ENCODE data around the gene BRI3BP. TPM values are rescaled to one million over a fixed set of nuclear protein-coding genes. Genes with fewer than 3 reads are reported as not detected.

Gene BRI3BP
- total and polyA plus RNA-seq, 2 experiments from 2014 or later, result 6.1 to 14.6 TPM

DNA sequence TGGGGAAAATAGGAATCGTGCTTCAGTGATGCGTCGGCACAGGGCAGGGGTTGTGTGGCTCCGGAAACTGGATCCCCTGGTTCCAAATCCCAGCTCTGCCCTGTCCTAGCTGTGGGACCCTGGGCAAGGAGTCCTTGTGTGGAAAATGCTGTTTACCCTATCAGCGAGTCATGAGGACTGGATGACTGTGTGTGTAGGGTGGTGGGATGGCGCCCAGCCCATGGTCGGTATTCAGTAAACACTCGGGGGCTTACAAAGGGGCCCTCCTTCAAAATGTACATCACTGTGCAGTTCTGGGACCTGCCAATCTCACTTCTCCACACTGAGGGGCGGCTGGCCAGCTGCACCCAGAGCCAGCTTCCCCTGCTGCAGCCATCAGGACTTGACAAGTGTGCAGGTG is 24.4 kb downstream of the BRI3BP start:
- H3K36me3 ChIP-seq (replicated peaks; ENCODE audit: insufficient read depth, low read depth), result no peaks in the 10 kb centered on the region
- DNase-seq (ENCODE audit: low spot score), result no peak
- 94% methylated on average over 9 of the region's 9 CpGs for WGBS (ENCODE audit: low lambda C conversion rate, missing lambda C conversion rate)
- H3K4me3 ChIP-seq, result no peak overlapping the region
- no peaks in the 10 kb centered on the region for H3K9me3 ChIP-seq (ENCODE audit: low read depth)
- no peak overlapping the region for H3K27ac ChIP-seq
- H3K27me3 ChIP-seq, result no peaks in the 10 kb centered on the region
- no peak overlapping the region for H3K4me2 ChIP-seq
- no peaks in the 10 kb centered on the region for H3K4me1 ChIP-seq (ENCODE audit: insufficient read depth)
- H4K20me1 ChIP-seq (ENCODE audit: insufficient read depth, poor library complexity, severe bottlenecking), result no peaks in the 10 kb centered on the region
- no peaks in the 10 kb centered on the region for H3K79me2 ChIP-seq
- H2AFZ ChIP-seq, result no peak overlapping the region
- TF ChIP-seq EZH2phosphoT487 (IDR thresholded peaks at IDR 0.05; ENCODE audit: low read depth, severe bottlenecking, unreplicated experiment), result no peak
- TF ChIP-seq, protein P1, sequence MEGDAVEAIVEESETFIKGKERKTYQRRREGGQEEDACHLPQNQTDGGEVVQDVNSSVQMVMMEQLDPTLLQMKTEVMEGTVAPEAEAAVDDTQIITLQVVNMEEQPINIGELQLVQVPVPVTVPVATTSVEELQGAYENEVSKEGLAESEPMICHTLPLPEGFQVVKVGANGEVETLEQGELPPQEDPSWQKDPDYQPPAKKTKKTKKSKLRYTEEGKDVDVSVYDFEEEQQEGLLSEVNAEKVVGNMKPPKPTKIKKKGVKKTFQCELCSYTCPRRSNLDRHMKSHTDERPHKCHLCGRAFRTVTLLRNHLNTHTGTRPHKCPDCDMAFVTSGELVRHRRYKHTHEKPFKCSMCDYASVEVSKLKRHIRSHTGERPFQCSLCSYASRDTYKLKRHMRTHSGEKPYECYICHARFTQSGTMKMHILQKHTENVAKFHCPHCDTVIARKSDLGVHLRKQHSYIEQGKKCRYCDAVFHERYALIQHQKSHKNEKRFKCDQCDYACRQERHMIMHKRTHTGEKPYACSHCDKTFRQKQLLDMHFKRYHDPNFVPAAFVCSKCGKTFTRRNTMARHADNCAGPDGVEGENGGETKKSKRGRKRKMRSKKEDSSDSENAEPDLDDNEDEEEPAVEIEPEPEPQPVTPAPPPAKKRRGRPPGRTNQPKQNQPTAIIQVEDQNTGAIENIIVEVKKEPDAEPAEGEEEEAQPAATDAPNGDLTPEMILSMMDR (IDR thresholded peaks at IDR 0.05; ENCODE audit: poor library complexity), result no peak
- no peaks in the 10 kb centered on the region for H3K9me2 ChIP-seq (replicated peaks; ENCODE audit: insufficient read depth)

DNA sequence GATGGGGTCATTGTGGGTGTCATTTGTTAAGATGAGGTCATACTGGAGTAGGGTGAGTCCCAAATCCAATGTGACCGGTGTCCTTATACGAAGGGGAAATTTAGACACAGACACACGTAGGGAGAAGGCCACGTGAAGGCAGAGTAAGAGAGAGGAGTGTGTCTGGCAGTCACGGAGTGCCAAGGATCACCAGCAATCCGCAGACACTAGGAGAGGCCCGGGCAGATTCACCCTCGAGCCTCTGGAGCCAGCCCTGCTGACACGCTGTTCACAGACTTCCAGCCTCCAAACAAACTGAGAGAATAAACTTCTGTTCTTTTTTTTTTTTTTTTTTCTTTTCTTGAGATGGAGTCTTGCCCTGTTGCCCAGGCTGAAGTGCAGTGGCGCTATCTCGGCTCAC is 24.9 kb downstream of the BRI3BP start:
- Histone ChIP-seq H3K79me2 (no peaks in the 10 kb centered on the region), H3K27ac (no peak overlapping the region), H3K9me3 (ENCODE audit: low read depth) (no peaks in the 10 kb centered on the region), H3K9me2 (replicated peaks; ENCODE audit: insufficient read depth) (no peaks in the 10 kb centered on the region), H4K20me1 (ENCODE audit: insufficient read depth, poor library complexity, severe bottlenecking) (no peaks in the 10 kb centered on the region), H3K4me1 (ENCODE audit: insufficient read depth) (no peaks in the 10 kb centered on the region), H2AFZ (no peak overlapping the region), H3K4me2 (no peak overlapping the region), H3K36me3 (replicated peaks; ENCODE audit: insufficient read depth, low read depth) (no peaks in the 10 kb centered on the region), H3K27me3 (no peaks in the 10 kb centered on the region), H3K4me3 (no peak overlapping the region)
- DNase-seq (ENCODE audit: low spot score), result no peak
- 96% methylated on average over 11 of the region's 11 CpGs for WGBS (ENCODE audit: low lambda C conversion rate, missing lambda C conversion rate)
- TF ChIP-seq, protein P1 (IDR thresholded peaks at IDR 0.05; ENCODE audit: poor library complexity), result no peak
- TF ChIP-seq EZH2phosphoT487 (IDR thresholded peaks at IDR 0.05; ENCODE audit: low read depth, severe bottlenecking, unreplicated experiment) (no peak), EZH2 (IDR thresholded peaks at IDR 0.05; ENCODE audit: borderline replicate concordance) (no peak)

DNA sequence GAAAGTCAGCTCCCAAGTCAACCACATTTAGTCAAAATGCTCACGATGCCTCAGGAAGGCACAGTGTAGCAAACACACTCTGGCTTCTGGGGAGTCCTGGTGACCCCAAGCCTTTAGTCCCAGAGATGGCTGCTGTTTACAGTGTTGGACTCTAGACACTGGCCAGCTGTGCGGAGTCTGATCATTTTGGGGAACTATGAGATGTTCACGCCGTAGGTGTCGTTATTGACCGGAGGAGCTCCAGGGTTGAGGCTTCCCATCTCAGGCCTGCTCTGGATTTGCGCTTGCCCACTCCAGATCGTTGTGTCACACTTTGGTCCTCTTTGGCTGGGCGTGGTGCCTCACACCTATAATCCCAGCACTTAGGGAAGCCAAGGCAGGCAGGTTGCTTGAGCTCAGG is 27.7 kb downstream of the BRI3BP start:
- Histone ChIP-seq H3K27me3 (no peaks in the 10 kb centered on the region), H3K4me2 (no peak overlapping the region), H3K36me3 (replicated peaks; ENCODE audit: insufficient read depth, low read depth) (no peaks in the 10 kb centered on the region), H2AFZ (no peak overlapping the region), H3K9me3 (ENCODE audit: low read depth) (no peaks in the 10 kb centered on the region), H3K4me1 (ENCODE audit: insufficient read depth) (no peaks in the 10 kb centered on the region), H3K79me2 (no peaks in the 10 kb centered on the region), H3K27ac (no peak overlapping the region), H4K20me1 (ENCODE audit: insufficient read depth, poor library complexity, severe bottlenecking) (no peaks in the 10 kb centered on the region), H3K4me3 (no peak overlapping the region), H3K9me2 (replicated peaks; ENCODE audit: insufficient read depth) (no peaks in the 10 kb centered on the region)
- TF ChIP-seq EZH2phosphoT487 (IDR thresholded peaks at IDR 0.05; ENCODE audit: low read depth, severe bottlenecking, unreplicated experiment) (no peak), EZH2 (IDR thresholded peaks at IDR 0.05; ENCODE audit: borderline replicate concordance) (no peak)
- 95% methylated on average over 9 of the region's 9 CpGs for WGBS (ENCODE audit: low lambda C conversion rate, missing lambda C conversion rate)
- DNase-seq (ENCODE audit: low spot score), result no peak

DNA sequence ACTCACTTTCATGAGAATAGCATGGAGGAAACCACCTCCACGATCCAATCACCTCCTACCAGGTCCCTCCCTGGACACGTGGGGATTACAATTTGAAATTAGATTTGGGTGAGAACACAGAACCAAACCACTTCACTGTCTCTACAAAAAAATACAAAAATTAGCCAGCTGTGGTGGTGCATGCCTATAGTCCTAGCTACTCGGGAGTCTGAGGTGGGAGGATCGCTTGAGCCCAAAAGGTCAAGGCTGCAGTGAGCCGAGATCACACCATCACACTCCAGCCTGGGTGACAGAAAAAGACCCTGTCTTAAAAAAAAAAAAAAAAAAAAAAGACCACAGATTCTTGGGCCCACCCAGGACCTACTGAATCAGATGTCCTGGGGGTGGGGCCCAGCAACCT is 28.3 kb downstream of the BRI3BP start:
- 77% methylated on average over 5 of the region's 5 CpGs for WGBS (ENCODE audit: low lambda C conversion rate, missing lambda C conversion rate)
- H3K4me1 ChIP-seq (ENCODE audit: insufficient read depth), result no peaks in the 10 kb centered on the region
- H3K79me2 ChIP-seq, result no peaks in the 10 kb centered on the region
- H3K27ac ChIP-seq, result no peak overlapping the region
- no peak overlapping the region for H2AFZ ChIP-seq
- H3K9me3 ChIP-seq (ENCODE audit: low read depth), result no peaks in the 10 kb centered on the region
- H4K20me1 ChIP-seq (ENCODE audit: insufficient read depth, poor library complexity, severe bottlenecking), result no peaks in the 10 kb centered on the region
- TF ChIP-seq EZH2 (IDR thresholded peaks at IDR 0.05; ENCODE audit: borderline replicate concordance), result no peak
- no peaks in the 10 kb centered on the region for H3K27me3 ChIP-seq
- H3K4me2 ChIP-seq, result no peak overlapping the region
- no peak for DNase-seq (ENCODE audit: low spot score)
- no peaks in the 10 kb centered on the region for H3K36me3 ChIP-seq (replicated peaks; ENCODE audit: insufficient read depth, low read depth)
- no peaks in the 10 kb centered on the region for H3K9me2 ChIP-seq (replicated peaks; ENCODE audit: insufficient read depth)
- H3K4me3 ChIP-seq, result no peak overlapping the region
